Heart left ventricle (tissue), 16 donors: ENCODE measurements around the gene FOXN3. TPM values are rescaled to one million over a fixed set of nuclear protein-coding genes. Genes with fewer than 3 reads are reported as not detected.

Experiments
- ATAC-seq, 4 donors: fragments of 200-7000 bp; cut with Tn5 transposase; one replicate each; pipeline ENCODE4 v1.9.1; 2020 to 2022; ENCODE audit warnings: moderate library complexity in 4 of 4, mild to moderate bottlenecking in 3 of 4, moderate number of reproducible peaks in 1 of 4
- DNase-seq, 5 donors: peaks; one replicate each; pipeline ENCODE4 v3.0.0-alpha.2; 2020
- H3K27ac ChIP-seq, 12 donors: fragments of 200-600 bp; sonication (generic) in 4 of 12; one replicate each; pipeline versions ENCODE4 v1.5.0 to v1.8.0; 2016 to 2022; ENCODE audit warnings: mild to moderate bottlenecking in 2 of 12
- H3K27me3 ChIP-seq, 9 donors: fragments of 200-600 bp; sonication (generic) in 2 of 9; one replicate each; pipeline versions ENCODE4 v1.5.1 to v1.8.0; 2016 to 2022; ENCODE audit warnings: mild to moderate bottlenecking in 3 of 9
- H3K36me3 ChIP-seq, 9 donors: fragments of 200-600 bp; sonication (generic) in 2 of 9; one replicate each; pipeline versions ENCODE4 v1.5.0 to v1.8.0; 2018 to 2022; ENCODE audit warnings: mild to moderate bottlenecking in 2 of 9
- H3K4me1 ChIP-seq, 12 donors: fragments of 200-600 bp; sonication (generic) in 4 of 12; one replicate each; pipeline versions ENCODE4 v1.5.0 to v1.8.0; 2016 to 2022; ENCODE audit warnings: mild to moderate bottlenecking in 3 of 12
- H3K4me3 ChIP-seq, 12 donors: fragments of 200-600 bp; sonication (generic) in 4 of 12; one replicate each; pipeline versions ENCODE4 v1.5.0 to v1.8.0; 2017 to 2022; ENCODE audit warnings: mild to moderate bottlenecking in 9 of 12, moderate library complexity in 4 of 12
- H3K9me3 ChIP-seq, 12 donors: fragments of 200-600 bp; sonication (generic) in 4 of 12; one replicate each; pipeline versions ENCODE4 v1.5.0 to v1.8.0; 2016 to 2022; ENCODE audit warnings: mild to moderate bottlenecking in 1 of 12
- POLR2A ChIP-seq, 2 donors: fragments of 450-650 bp; IDR thresholded peaks; one replicate each; pipeline ENCODE4 v1.6.1; 2017; ENCODE audit warnings: antibody characterized with exemption in 2 of 2, mild to moderate bottlenecking in 2 of 2, moderate library complexity in 2 of 2
- WGBS, 4 donors: extraction: QIAGEN DNeasy Blood & Tissue Kit in 2 of 4; methylation state at CpG; one replicate each; pipeline versions ENCODE4 v1.1.5 to v1.1.7; 2013 to 2018; 5-methylcytosine and 5-hydroxymethylcytosine counted together
- intact Hi-C, 10 donors: fragments of 100-400 bp; cut with DNase I; formaldehyde crosslinking; loops; one replicate each; pipeline versions ENCODE4 v1.11.1 to v1.14.2; 2022
- polyA plus RNA-seq, 2 donors: library from polyadenylated mRNA; stranded (reverse); fragments of 200-250 nt; gene quantifications; one replicate each; pipeline ENCODE4 v1.2.3, GENCODE V29; 2013
- total RNA-seq, 9 donors: library from RNA; depleted of rRNA in 2 of 9; stranded (reverse); fragments of >200 nt in 2 of 9; fragmentation: NEBNext Ultra II Directional in 3 of 9; extraction: Animal tissue kit (Norgen Biotek cat#: 25700) in 3 of 9; gene quantifications; one replicate each; pipeline versions ENCODE4 v1.1.0 to v1.2.4, GENCODE V29; 2016 to 2023
- TF ChIP-seq, protein P1 (sequence below), 12 donors: fragments of 200-600 bp; sonication (generic) in 4 of 12; IDR thresholded peaks; one replicate each; pipeline versions ENCODE4 v1.5.0 to v1.8.0; 2018 to 2022; ENCODE audit warnings: antibody characterized with exemption in 12 of 12, mild to moderate bottlenecking in 5 of 12
- donor health status: ischemic (EF 13 %, LVEDD 7.1; RV severe dilation, severe dysfunction).
- donor health status: healthy with polysubstance abuse.
- donor health status: DM: no; HTN: yes; CAD: no.
- donor health status: DM: no; HTN: no; CAD: no.
- donor health status: ischemic (EF 25% LVEDD 6.9; RV normal size, moderate dysfunction).
- donor health status: ischemic (EF 25% LVEDD 5.7; RV mildly dilated, moderate dysfunction).
- donor health status: healthy.
- donor health status: DM: yes; HTN: yes; CAD: no.
- donor health status: ischemic (EF 35%, LVEDD 5.7; RV mildly dilated, moderate dysfunction).
- donor health status: nonischemic (EF 11% LVEDD 7.7; RV severe dilation, severe dysfunction).
- donor health status: DM: yes; HTN: yes; CAD: no.
- donor health status: PGD.
- donor health status: ischemic (EF 29% LVEDD 5.4; RV normal size, mild dysfunction).
- donor health status: nonischemic (EF 23%, LVEDD 6.1; RV moderate dilation, normal function).

FOXN3 gene
- total and polyA plus RNA-seq, 11 donors = 24.4 to 161 (median 111) TPM

DNA sequence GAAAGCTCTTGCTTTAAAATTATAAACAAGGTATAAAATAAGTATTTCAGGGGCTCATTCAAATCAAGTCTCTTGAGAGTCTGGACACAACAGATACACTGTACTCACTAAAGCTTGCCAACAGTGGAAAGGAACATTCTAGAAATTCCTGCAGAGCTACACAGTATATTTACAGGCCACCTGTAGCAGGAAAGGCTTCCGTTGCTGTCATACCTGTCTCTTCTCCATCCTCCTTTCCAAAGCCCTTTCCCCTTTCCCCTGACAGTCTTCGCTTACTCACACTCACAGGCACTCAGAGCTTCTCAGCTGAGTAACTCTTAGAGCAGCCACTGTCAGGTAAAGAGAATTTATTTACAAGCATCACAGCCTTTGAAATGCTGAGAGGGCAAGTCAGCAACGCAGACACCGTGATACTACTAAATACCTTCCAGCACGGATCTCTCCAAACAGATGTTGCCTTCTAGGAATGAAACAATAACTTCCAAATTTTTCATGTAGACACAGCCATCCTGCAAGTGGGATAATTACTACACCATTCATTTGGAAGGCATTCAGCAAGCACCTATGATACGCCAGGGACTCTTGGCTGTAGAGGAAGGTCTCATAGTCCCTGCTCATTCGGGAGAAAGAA lies 167.9 kb downstream of the FOXN3 start:
- TF ChIP-seq, protein P1, sequence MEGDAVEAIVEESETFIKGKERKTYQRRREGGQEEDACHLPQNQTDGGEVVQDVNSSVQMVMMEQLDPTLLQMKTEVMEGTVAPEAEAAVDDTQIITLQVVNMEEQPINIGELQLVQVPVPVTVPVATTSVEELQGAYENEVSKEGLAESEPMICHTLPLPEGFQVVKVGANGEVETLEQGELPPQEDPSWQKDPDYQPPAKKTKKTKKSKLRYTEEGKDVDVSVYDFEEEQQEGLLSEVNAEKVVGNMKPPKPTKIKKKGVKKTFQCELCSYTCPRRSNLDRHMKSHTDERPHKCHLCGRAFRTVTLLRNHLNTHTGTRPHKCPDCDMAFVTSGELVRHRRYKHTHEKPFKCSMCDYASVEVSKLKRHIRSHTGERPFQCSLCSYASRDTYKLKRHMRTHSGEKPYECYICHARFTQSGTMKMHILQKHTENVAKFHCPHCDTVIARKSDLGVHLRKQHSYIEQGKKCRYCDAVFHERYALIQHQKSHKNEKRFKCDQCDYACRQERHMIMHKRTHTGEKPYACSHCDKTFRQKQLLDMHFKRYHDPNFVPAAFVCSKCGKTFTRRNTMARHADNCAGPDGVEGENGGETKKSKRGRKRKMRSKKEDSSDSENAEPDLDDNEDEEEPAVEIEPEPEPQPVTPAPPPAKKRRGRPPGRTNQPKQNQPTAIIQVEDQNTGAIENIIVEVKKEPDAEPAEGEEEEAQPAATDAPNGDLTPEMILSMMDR (IDR thresholded peaks at IDR 0.05) = no peak
- TF ChIP-seq POLR2A (IDR thresholded peaks at IDR 0.05) = no peak
- H3K9me3 ChIP-seq = no peaks in the 10 kb centered on the region
- intact Hi-C loops = loop anchor here in 1 of 10 donors (10.0 kb wide), 1 partner anchor 156 kb away; no protein-coding TSS in a partner anchor
- H3K27me3 ChIP-seq = no peaks in the 10 kb centered on the region
- H3K36me3 ChIP-seq = peaks cover 0 to 5% (median 0%) of the 10 kb centered on the region in 9 donors
- peaks cover 0 to 39% (median 18%) of the 10 kb centered on the region in 12 donors for H3K4me1 ChIP-seq
- ATAC-seq (no peak), DNase-seq (no peak)
- no peak overlapping the region for H3K4me3 ChIP-seq
- WGBS, 4 donors = 58 to 71% (median 65%) methylated on average over 7 of the region's 7 CpGs
- H3K27ac ChIP-seq = no peak overlapping the region

DNA sequence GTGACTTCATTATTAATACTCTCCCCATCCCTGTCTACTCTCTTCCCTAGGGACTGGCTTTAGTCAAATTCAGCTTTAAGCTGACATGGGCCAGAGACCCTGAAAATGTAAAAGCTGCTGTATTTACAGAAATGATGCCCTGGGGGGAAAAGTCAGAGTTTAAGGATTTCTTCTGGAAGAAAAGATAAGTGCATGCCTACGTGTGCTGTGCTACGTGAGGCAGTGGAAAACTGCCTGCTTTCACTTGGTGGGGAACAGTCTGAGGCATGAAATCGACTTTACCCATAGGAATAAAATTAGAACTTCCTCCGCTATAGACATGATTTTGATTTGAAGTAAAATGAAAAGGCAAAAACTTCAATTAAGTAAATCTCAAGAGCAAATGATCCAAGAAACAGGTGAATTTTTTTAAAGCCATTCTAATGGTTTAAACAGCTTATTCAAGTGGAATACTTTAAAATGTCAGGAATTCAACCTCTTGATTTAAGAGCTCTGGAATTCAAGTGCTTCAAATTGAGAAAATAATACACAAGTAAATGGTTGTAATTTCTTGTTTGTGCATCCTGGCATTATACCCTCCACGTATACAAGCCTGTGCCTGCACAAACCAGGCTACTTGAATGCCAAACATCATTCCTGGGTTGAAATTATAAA lies 168.5 kb downstream of the FOXN3 start:
- DNase-seq = no peak
- H3K27ac ChIP-seq = no peak overlapping the region
- H3K4me3 ChIP-seq = no peak overlapping the region
- H3K9me3 ChIP-seq = no peaks in the 10 kb centered on the region
- WGBS, 4 donors = 60 to 65% (median 62%) methylated on average over 5 of the region's 5 CpGs
- H3K4me1 ChIP-seq = peaks cover under 1 to 39% (median 19%) of the 10 kb centered on the region in 12 donors
- peaks cover 0 to 5% (median 0%) of the 10 kb centered on the region in 9 donors for H3K36me3 ChIP-seq
- TF ChIP-seq, protein P1 (IDR thresholded peaks at IDR 0.05) = no peak
- TF ChIP-seq POLR2A (IDR thresholded peaks at IDR 0.05) = no peak
- no peak for ATAC-seq
- no peaks in the 10 kb centered on the region for H3K27me3 ChIP-seq
- intact Hi-C loops = loop anchor here in 1 of 10 donors (10.0 kb wide), 1 partner anchor 156 kb away; no protein-coding TSS in a partner anchor

DNA sequence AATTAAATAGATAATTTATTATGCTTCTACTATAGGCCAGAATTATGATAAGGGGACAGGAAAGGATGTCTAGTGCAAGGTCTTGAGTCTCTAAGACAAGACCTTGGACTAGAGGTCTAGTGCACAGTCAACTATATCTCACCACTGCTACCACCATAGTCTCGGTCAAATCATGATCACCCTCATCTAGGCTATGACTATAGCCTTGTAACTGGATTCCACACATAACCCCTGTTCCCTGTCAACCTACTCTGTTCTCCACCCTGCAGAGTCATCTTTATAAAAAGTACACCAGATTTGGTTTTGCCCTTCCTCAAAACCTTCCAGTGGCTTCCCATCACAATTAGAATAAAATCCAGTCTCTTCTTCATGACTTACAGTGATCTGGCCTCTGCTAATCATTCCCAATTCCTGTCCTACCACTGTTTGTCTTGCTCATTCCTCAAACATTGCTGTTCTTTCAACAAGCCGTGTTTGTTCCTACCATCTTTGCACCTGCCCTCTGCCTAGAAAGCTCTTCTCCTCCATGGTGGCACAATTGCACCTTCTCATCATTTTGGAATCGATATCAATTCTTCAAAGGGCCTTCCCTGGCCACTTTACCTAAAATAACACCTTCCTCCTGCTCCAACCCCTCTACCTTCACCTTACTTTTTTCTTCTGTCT lies 169.4 kb downstream of the FOXN3 start:
- ATAC-seq (no peak), DNase-seq (no peak)
- H3K27ac ChIP-seq = no peak overlapping the region
- H3K9me3 ChIP-seq = no peaks in the 10 kb centered on the region
- no peaks in the 10 kb centered on the region for H3K27me3 ChIP-seq
- no peak for TF ChIP-seq POLR2A (IDR thresholded peaks at IDR 0.05)
- TF ChIP-seq, protein P1 (IDR thresholded peaks at IDR 0.05) = no peak
- intact Hi-C loops = loop anchor here in 1 of 10 donors (10.0 kb wide), 1 partner anchor 157 kb away; no protein-coding TSS in a partner anchor
- peaks cover 8 to 41% (median 26%) of the 10 kb centered on the region in 12 donors for H3K4me1 ChIP-seq
- H3K36me3 ChIP-seq = peaks cover 0 to 5% (median 0%) of the 10 kb centered on the region in 9 donors
- no peak overlapping the region for H3K4me3 ChIP-seq
- WGBS, 4 donors = 98 to 99% (median 98%) methylated on average over 3 of the region's 3 CpGs

DNA sequence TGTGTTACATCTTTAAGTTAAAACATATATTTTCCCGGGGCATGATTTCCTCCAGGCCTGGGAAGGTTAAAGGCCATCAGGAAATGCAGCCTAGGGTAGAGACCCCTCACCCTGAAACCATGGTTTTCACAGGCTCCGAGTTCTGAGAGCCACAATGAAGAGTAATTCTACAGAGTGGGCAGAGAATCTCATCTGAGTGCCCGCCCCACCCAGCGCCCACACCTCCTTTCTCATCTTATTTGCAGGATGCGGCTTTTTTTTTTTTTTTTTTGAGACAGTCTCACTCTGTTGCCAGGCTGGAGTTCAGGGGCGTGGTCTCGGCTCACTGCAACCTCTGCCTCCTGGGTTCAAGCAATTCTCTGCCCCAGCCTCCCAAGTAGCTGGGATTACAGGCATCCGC lies 170.7 kb downstream of the FOXN3 start:
- Histone ChIP-seq H3K9me3 (no peaks in the 10 kb centered on the region), H3K27me3 (no peaks in the 10 kb centered on the region), H3K4me3 (no peak overlapping the region), H3K36me3 (peaks cover 0 to 5% (median 0%) of the 10 kb centered on the region in 9 donors), H3K4me1 (peaks cover 8 to 54% (median 37%) of the 10 kb centered on the region in 12 donors), H3K27ac (no peak overlapping the region)
- ATAC-seq = no peak
- 90 to 97% (median 95%) methylated on average over 8 of the region's 8 CpGs for WGBS, 4 donors
- DNase-seq = no peak
- intact Hi-C loops = loop anchor here in 1 of 10 donors (10.0 kb wide), 1 partner anchor 159 kb away; no protein-coding TSS in a partner anchor
- TF ChIP-seq POLR2A (IDR thresholded peaks at IDR 0.05) = no peak
- TF ChIP-seq, protein P1 (IDR thresholded peaks at IDR 0.05) = no peak
